ENCODE measurements around the gene LYPD5.

LYPD5 gene

DNA sequence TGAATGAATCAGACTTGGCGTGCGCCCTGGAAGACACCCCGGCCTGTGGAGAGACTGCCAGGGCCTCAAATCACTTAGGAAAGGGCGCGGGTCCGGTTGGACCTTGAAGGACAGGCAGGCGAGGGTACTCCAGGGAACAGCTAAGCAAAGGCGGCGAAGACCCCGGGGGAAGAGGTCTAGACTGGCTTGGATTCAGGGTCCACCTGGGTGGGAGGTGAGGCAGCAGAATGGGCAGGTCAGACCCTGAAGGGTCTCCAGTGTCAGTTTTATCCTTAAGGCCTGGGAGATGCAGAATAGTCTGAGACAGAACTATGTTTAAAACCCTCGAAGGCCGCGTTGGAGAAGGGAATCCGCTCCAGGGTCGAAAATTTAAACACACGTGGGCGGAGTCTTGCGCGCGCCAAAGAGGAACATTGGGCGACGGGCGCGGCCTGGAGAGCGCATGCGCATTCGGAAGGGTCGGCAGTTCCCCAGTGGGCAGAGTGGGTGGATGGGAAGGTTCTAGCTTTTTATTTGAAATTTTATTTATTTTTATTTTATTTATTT is 46.9 kb downstream of the LYPD5 start:
- Mint-ChIP-seq H3K27ac (peak overlapping the region; percentile 99), H3K4me1 (ENCODE audit: low read depth) (peaks cover 50% of the 10 kb centered on the region), H3K36me3 (peaks cover 16% of the 10 kb centered on the region), H3K9me3 (ENCODE audit: low read depth) (no peaks in the 10 kb centered on the region), H3K27me3 (no peaks in the 10 kb centered on the region), H3K4me3 (peak overlapping the region; percentile 95)

- H3K9me3 Mint-ChIP-seq (ENCODE audit: low read depth), result no peaks in the 10 kb centered on the region
- H3K27ac Mint-ChIP-seq, result peak within 1 kb of the TSS; percentile 99
- peaks cover 16% of the 10 kb centered on the region for H3K36me3 Mint-ChIP-seq
- no peaks in the 10 kb centered on the region for H3K27me3 Mint-ChIP-seq
- H3K4me3 Mint-ChIP-seq, result peak within 1 kb of the TSS; percentile 95
- peaks cover 50% of the 10 kb centered on the region for H3K4me1 Mint-ChIP-seq (ENCODE audit: low read depth)
Observed at GRCh38 chr19:43754503-43755255, 47.6 kb downstream of the LYPD5 start, which contains the start of gene SMG9. TSS of gene SMG9 (minus strand) at chr19:43754962. CDS start at chr19:43750741, 4,221 bp downstream.

DNA sequence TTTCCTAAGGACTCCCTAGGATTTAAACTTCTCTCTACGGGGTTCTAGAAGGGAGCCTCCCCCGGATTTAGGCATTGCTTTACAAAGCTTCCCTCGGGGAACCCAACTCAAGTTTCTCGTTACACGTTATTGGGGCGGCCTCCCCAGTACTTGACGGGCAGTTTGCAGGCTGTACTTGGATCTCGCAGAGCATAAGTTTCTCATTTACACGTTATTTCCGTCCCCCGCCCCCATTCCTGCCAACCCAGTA is 48.1 kb downstream of the LYPD5 start:
- Mint-ChIP-seq H3K27ac (peak overlapping the region; percentile 99), H3K4me3 (peak overlapping the region; percentile 95), H3K27me3 (no peaks in the 10 kb centered on the region), H3K36me3 (peaks cover 16% of the 10 kb centered on the region), H3K4me1 (ENCODE audit: low read depth) (peaks cover 46% of the 10 kb centered on the region), H3K9me3 (ENCODE audit: low read depth) (no peaks in the 10 kb centered on the region)

- Mint-ChIP-seq H3K36me3 (peaks cover 18% of the 10 kb centered on the region), H3K9me3 (ENCODE audit: low read depth) (no peaks in the 10 kb centered on the region), H3K4me1 (ENCODE audit: low read depth) (peaks cover 47% of the 10 kb centered on the region), H3K27me3 (no peaks in the 10 kb centered on the region), H3K4me3 (peak overlapping the region; percentile 95), H3K27ac (peak overlapping the region; percentile 74)
Observed at GRCh38 chr19:43752287-43752875, 49.9 kb downstream of the LYPD5 start.

DNA sequence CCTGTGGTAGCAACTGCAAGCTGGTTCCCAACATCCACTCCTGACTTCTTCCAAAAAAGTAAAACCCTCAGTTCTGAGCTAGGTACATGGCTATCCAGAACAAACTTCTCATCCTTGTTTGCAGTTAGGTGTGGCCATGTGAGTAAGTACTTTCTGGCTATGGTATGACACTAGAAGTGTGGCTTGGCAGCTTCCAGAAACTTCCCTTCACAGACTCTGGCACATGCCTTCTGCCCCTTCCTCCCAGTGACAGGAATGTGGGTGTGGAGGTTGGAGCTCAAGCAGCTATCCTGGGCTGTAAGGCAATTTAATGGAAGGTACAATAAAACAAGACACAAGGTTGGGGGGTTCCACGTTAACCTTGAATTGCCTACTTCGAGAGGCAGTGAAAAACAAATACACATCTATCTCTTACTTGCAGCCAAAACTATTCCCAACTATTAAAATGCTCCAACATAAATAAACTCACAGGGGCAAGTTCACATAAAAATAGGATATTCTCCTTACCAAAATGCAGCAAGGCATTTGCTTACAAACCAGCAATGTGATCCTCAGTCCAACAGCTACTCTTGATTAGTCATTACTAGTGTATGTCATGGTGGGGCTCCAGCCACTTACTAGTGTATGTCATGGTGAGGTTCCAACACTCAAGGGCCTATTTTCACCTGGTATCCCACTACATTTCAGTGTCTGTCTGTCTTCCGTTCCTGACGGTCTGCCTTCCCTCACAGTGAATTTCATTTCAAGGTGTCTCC is 50.6 kb downstream of the LYPD5 start:
- H3K4me1 Mint-ChIP-seq (ENCODE audit: low read depth), result peaks cover 43% of the 10 kb centered on the region

DNA sequence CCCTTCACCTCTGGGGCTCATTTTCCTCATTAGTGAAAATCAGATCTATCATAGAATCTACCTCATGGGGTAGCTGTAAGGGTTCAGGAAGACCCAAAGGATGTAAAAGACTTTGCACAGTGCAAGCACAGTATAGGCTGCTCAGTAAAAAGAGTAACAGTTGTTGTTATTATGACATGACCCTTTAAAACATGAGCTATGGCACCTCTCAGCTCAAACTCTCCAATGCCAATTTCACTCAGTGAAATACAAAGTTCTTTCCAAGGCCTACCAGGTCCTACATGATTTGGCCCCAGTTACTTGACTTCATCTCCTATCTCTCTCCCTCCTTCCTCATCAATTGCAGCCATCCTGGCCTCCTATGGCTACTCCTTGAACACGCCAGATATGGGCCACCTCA is 52.3 kb downstream of the LYPD5 start:
- H3K9me3 Mint-ChIP-seq (ENCODE audit: low read depth), result no peaks in the 10 kb centered on the region
- H3K27me3 Mint-ChIP-seq, result no peaks in the 10 kb centered on the region
- no peak overlapping the region for H3K4me3 Mint-ChIP-seq
- peaks cover 9% of the 10 kb centered on the region for H3K36me3 Mint-ChIP-seq
- H3K4me1 Mint-ChIP-seq (ENCODE audit: low read depth), result peaks cover 38% of the 10 kb centered on the region
- peak overlapping the region; percentile 86 for H3K27ac Mint-ChIP-seq

More for the DNA sequence above, 50.6 kb downstream of the LYPD5 start:
- peak overlapping the region; percentile 74 for H3K27ac Mint-ChIP-seq
- no peaks in the 10 kb centered on the region for H3K27me3 Mint-ChIP-seq
- H3K4me3 Mint-ChIP-seq, result no peak overlapping the region
- peaks cover 16% of the 10 kb centered on the region for H3K36me3 Mint-ChIP-seq
- no peaks in the 10 kb centered on the region for H3K9me3 Mint-ChIP-seq (ENCODE audit: low read depth)

DNA sequence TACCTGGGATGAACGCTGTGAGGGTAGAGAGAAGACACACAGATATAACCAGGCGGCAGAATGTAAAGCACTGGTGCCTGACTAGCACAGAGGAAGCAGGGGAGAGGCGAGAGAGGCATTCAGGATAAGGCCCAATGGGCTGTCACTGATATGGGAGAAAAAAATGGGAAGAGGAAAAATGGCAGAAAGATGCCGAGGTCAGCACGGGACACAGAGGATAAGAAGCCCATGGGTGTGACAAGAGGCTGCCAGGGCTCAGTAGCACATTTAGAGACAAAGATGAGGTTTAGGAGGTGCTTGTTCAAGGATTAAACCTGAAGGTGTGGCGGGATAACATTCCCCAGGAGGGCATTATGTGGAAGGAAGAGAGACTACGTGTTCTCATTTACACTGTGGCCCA is 53.1 kb downstream of the LYPD5 start:
- H3K4me3 Mint-ChIP-seq, result no peak overlapping the region
- no peaks in the 10 kb centered on the region for H3K9me3 Mint-ChIP-seq (ENCODE audit: low read depth)
- no peaks in the 10 kb centered on the region for H3K27me3 Mint-ChIP-seq
- peak overlapping the region; percentile 78 for H3K27ac Mint-ChIP-seq
- peaks cover 10% of the 10 kb centered on the region for H3K36me3 Mint-ChIP-seq
- H3K4me1 Mint-ChIP-seq (ENCODE audit: low read depth), result peaks cover 37% of the 10 kb centered on the region

GRCh38 chr19:43748685-43749084 is 53.6 kb downstream of the LYPD5 start:
- H3K4me3 Mint-ChIP-seq, result no peak overlapping the region
- H3K9me3 Mint-ChIP-seq (ENCODE audit: low read depth), result no peaks in the 10 kb centered on the region
- no peaks in the 10 kb centered on the region for H3K27me3 Mint-ChIP-seq
- H3K27ac Mint-ChIP-seq, result peak overlapping the region; percentile 78
- peaks cover 14% of the 10 kb centered on the region for H3K36me3 Mint-ChIP-seq
- peaks cover 34% of the 10 kb centered on the region for H3K4me1 Mint-ChIP-seq (ENCODE audit: low read depth)

- Mint-ChIP-seq H3K27ac (peak overlapping the region; percentile 78), H3K27me3 (no peaks in the 10 kb centered on the region), H3K36me3 (peaks cover 14% of the 10 kb centered on the region), H3K4me3 (no peak overlapping the region), H3K4me1 (ENCODE audit: low read depth) (peaks cover 31% of the 10 kb centered on the region), H3K9me3 (ENCODE audit: low read depth) (no peaks in the 10 kb centered on the region)
Observed at GRCh38 chr19:43748205-43748594, 54.0 kb downstream of the LYPD5 start.

- Mint-ChIP-seq H3K9me3 (ENCODE audit: low read depth) (no peaks in the 10 kb centered on the region), H3K36me3 (peaks cover 11% of the 10 kb centered on the region), H3K4me1 (ENCODE audit: low read depth) (peaks cover 26% of the 10 kb centered on the region), H3K27ac (peak overlapping the region; percentile 16), H3K27me3 (no peaks in the 10 kb centered on the region), H3K4me3 (no peak overlapping the region)
Observed at GRCh38 chr19:43747557-43748204, 54.6 kb downstream of the LYPD5 start.

Measured in activated naive CD8-positive, alpha-beta T cell (primary cell).